HG02970 (cell line): ENCODE results near the gene DCST1.

Experiments
- ATAC-seq: cut with Tn5 transposase; IDR thresholded peaks from one replicate; pipeline ENCODE4 v1.9.1; 2021; ENCODE audit warnings: mild to moderate bottlenecking, moderate library complexity, moderate number of reproducible peaks; ENCODE audit not compliant: unreplicated experiment, low FRiP score

The DCST1 gene

DNA sequence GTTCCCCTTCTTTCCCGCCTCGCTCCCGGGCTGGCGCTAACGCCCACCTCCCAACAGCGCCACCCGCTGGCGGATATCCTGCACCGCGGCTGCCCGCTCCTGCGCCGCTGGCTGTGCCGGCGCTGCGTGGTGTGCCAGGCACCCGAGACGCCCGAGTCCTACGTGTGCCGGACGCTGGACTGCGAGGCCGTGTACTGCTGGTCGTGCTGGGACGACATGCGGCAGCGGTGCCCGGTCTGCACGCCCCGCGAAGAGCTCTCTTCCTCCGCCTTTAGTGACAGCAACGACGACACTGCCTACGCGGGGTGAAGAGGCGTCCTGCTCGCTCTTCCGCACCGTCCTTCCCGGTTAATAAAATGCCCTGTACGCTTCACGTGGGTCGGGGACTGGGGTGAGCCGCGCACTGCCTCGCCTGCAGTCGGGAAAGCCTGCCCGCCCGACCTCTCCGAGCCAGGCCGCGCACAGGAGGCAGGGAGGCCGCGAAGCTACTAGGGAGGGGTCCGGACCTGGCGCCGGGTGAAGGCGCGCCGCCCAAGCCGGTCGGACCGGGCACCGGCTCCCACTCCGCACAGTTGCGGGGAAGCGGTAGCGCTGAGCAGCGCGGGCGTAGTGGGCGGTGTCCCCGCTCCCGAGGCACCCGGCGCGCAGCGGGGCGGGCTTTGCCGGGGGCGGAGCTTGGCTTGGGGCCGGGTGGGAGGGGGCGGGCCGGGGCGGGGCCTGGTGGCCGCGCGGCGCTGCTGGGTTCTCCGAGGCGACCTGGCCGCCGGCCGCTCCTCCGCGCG is 17.1 kb downstream of the DCST1 start, which contains the start of gene ADAM15:
Gene ADAM15 (plus strand): TSS at position 757 of the 782 bp plus-strand sequence. CDS start 71 bp downstream, outside the sequence.
- peak; percentile 65 for ATAC-seq

DNA sequence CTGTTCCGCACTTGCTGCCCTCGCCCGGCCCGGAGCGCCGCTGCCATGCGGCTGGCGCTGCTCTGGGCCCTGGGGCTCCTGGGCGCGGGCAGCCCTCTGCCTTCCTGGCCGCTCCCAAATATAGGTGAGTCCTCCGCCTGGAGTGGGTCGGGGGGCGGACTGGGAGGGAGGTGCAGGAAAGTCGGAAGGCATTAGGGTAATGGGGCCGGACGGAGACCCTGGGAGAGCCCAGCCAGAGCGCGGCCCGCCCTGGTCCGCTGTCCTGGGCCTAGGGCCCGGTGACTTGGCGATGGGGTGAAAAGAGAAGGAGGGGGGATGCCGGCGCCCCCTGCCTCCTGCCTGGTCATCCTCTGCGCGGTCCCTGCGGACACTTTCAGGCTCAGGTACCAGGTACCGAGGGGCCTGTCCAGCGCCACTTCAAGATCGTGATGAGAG is 17.7 kb downstream of the DCST1 start:
- peak; percentile 28 for ATAC-seq

DNA sequence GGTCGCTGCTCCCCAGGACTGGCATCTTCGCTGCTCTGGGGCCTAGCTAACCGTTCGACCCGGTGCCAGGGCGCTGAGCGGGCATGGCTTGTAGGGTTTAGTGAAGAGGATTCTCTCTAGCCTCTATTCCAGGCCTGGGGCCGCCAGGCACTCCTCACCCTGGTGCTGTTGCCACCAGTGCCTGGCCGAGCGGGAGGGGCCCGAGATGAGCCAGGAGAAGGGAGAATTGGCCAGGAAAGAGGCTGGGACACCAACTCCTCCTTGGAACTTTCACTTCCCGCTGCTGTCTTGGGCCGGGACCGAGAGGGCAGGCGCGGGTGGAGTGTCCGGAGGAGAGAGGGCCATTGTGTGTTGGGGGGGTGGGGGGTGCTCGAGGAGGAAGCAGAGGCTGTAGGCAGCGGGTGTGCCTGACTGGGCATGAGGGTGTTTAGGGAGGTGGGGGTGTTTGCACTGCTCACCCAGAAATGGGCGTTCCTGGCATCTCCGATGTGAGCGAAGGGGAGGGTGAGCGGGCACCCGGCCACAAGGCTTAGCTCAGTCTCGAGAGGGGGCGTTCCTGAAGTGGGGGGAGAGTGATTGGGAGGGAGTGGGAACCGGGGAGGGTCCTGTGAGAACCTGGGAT is 18.3 kb downstream of the DCST1 start:
- no peak for ATAC-seq

DNA sequence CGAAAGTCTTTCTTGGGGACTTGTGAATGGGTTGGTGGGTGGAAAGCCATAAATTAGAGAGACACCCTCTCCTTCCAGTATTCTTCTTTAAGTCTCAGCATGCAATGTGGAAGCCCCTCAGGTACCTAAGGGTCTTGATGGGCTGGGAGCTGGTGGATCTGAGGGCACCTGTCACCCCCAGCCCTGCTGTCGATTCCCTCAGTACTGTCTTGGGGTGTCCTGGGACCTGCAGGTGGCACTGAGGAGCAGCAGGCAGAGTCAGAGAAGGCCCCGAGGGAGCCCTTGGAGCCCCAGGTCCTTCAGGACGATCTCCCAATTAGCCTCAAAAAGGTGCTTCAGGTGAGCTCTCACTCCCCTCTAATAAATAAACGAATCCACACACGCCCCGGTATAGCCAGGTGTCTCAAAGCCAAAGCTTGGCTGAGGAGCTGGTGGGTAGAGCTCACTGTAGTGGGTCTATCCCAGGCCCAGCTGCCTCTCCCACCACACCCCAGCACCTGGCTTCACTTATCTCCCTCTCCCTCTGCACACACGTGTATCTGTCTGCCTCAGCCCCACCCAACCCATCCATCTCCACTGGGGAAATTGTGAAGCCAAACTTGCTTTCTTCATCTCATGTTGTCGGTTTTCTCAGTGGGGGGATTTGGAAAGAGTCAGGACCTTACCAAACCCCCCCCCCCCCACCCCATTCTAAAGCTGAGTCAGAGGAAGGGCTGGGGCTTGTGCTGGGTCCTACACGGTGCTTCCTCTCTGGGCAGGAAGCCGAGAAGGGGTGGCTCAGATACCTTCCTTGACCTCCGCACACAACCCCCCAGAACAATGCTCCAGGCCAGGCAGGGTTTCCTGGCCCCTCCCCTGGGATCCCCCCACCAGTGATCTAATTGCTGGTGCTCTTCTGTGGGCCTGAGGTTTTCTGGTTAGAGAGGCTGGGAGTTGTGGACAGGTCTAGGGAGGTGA is 19.1 kb downstream of the DCST1 start:
- no peak for ATAC-seq

DNA sequence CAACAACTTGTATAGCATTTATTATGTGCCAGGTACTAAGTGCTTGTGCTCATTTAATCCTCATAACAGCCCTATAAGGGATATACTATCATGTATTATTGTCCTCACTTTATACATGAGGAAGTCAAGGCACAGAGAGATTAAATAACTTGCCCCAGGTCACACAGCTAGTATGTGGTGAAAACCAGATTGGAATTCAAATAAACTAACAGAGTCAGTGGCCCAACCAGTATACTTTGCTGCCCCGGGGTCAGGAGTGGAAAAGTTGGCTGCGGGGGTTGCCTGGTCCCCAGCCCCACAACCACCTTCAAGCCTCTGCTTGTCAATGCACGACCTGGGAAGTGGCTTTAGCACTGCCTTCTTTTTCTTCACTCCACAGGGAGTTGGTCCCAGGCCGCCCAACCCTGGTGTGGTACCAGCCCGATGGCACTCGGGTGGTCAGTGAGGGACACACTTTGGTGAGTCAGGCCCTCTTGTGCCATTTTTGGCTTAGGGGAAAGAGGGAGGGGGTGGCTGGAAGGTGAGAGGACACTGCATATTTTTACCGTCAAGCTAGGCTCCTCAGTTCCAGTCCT is 20.0 kb downstream of the DCST1 start:
- ATAC-seq = no peak

DNA sequence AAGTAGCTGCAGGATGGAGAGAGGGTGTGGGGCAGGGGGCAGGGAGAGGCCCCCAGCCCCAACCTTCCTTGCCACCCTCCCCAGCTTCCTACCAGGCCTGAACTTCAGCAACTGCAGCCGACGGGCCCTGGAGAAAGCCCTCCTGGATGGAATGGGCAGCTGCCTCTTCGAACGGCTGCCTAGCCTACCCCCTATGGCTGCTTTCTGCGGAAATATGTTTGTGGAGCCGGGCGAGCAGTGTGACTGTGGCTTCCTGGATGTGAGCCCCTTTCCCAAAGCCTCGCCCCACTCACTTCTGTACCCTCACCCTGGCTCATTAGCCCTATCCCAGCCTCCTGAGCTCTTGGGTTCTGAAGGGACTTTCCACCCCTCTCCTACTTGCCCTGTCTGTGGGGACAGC is 23.5 kb downstream of the DCST1 start:
- no peak for ATAC-seq

DNA sequence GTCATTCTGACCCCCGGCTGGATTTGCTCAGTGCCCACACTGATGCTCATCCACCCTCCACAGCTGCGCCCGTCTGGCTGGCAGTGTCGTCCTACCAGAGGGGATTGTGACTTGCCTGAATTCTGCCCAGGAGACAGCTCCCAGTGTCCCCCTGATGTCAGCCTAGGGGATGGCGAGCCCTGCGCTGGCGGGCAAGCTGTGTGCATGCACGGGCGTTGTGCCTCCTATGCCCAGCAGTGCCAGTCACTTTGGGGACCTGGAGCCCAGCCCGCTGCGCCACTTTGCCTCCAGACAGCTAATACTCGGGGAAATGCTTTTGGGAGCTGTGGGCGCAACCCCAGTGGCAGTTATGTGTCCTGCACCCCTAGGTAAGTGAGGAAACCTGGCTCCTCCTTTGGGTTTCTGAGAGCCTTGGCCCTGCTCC is 24.2 kb downstream of the DCST1 start:
- ATAC-seq = no peak

DNA sequence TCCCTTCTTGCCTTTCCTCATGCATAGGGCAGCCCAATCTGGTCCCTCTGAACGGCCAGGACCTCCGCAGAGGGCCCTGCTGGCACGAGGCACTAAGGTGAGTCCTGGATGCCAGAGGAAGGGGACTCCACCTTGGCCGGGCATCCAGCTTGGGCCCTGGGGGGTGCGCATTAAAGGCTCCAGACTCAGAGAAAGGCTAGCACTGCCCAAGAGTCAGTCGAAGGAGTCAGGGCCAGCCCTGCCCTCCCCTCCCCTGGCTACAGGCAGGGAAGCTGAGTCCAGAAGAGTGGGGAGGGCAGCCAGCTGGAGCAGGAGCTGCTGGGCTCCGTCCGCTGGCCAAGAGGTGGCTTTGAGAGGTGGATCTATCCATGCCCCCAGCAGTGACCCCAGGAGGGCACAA is 27.1 kb downstream of the DCST1 start:
- no peak for ATAC-seq

DNA sequence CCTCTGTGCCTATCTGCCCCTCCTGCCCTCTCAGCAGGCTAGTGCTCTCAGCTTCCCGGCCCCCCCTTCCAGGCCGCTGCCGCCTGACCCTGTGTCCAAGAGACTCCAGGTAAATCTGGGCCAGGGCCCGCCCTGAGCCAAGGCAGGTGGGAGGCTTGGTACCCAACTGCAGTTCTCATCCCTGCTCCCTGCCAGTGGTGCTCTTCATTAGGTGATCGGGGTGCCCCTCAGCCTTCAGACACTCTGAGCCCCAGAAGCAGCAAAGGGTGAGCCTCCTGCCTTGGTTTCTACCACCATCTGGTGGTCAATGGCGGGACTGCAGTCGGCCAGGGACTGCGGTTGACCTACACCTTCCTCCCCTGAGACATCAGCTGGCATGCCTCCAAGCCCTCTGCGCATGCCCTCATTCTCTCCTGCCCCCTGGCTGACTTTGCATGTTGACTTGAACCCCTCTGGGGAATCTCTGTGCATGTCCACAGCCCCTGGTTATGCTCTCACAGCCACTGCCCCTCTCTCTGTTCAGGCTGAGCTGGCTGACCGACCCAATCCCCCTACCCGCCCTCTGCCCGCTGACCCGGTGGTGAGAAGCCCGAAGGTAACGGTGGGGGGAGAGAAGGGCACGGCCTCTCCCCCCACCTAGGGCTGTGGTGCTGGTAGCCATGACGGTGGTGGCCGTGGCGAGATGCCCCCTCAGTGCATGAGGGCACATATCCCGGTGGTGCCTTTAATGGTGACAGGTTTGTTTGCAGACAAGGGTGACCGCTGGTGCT is 27.9 kb downstream of the DCST1 start:
- ATAC-seq = peak; percentile 42

DNA sequence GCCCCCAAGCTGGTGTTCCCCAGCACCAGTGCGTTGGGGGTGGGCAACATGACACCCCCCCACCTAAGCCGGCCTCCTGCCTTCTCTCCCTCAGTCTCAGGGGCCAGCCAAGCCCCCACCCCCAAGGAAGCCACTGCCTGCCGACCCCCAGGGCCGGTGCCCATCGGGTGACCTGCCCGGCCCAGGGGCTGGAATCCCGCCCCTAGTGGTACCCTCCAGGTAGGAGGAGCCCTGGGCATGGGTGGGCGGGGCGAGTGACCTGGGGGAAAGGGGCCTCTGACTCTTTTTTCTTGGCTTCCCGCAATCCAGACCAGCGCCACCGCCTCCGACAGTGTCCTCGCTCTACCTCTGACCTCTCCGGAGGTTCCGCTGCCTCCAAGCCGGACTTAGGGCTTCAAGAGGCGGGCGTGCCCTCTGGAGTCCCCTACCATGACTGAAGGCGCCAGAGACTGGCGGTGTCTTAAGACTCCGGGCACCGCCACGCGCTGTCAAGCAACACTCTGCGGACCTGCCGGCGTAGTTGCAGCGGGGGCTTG is 28.6 kb downstream of the DCST1 start:
- ATAC-seq = no peak

DNA sequence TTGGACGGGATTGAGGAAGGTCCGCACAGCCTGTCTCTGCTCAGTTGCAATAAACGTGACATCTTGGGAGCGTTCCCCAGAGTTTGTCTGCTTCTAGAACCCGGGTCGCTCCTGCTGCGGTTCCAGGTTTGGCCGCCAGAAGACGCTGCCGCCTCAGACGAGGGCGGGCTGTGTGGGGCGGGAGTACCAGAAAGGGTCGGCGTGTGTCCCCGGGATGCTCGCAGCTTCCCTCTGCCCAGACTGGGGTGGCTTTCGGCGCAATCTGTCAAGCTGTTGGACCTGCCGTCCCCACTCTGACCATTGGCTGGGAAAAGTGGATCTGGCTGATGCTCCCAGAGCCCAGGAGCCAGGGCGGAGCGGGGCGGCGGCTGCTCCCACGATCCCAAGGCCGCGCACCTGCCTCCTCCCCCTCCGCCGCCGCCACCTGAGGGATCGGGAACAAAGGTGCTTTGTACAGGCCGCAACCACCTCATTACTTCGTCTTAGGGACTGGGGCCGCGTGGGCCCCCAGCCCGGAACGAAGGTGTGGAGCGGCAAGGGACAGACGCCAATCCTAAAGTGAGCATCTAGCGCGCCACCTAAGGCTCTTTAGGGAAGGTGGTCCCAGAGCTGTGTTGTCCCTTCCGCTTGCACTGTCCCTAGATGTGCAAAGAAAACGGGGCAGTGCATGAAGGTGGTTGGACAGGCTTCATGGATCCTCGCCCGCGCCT is 29.2 kb downstream of the DCST1 start:
- no peak for ATAC-seq

DNA sequence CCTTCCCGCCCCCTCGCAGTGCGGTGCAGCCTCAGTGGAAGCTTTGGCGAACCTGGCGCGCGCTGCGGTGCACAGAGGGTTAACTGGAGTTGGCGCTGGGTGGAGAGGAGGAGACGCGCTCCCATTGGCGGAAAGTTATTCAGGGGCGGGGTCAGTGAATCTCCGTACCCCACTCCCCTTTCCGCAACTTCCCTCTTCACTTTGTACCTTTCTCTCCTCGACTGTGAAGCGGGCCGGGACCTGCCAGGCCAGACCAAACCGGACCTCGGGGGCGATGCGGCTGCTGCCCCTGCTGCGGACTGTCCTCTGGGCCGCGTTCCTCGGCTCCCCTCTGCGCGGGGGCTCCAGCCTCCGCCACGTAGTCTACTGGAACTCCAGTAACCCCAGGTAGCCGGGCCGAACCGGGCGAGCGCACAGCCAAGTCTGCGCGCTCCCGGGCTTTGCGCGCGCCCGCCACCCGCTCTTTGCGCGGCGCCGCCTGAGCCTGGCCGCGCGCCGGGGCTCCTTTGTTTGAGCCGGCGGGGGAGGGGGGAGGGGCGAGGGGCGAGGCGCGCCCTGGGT is 30.0 kb downstream of the DCST1 start, which contains the start of gene EFNA4:
Gene EFNA4 (plus strand): TSS at position 191 of the 561 bp plus-strand sequence. CDS start 84 bp downstream, at position 275.
- ATAC-seq = peak; percentile 43

DNA sequence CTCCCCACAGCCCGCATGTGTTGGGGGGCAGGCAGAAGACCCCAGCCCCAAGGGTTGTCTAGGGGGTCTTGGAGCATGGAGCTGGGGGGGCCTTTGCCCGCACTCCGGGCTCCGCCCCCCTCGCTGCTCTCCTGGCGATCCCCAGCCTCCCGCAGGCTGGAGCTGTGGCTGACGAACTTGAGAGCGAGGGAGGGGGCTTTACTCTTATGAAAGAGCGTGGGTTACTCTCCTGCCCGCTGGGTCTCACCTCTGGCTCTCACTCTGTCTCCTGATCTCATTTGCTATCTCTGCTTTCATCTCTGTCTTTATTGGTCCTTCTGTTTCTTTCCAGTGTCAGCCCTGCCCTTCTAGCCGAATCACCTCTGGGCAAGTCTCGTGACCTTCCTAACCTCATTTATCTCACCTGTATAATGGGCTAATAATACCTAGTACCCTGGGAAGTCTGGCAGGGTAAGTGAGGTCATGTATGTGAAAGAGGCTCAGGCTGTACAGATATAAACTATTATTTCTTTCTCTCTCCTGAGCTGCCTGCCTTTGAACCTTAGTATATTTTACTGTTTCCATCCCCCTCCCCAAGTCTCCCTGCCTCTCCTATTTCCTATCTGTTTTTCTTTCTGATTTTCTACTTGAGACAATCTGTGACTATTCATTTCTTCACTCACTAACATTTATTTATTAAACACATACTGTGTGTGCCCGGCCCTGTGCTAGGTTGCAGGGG is 30.6 kb downstream of the DCST1 start:
- no peak for ATAC-seq

DNA sequence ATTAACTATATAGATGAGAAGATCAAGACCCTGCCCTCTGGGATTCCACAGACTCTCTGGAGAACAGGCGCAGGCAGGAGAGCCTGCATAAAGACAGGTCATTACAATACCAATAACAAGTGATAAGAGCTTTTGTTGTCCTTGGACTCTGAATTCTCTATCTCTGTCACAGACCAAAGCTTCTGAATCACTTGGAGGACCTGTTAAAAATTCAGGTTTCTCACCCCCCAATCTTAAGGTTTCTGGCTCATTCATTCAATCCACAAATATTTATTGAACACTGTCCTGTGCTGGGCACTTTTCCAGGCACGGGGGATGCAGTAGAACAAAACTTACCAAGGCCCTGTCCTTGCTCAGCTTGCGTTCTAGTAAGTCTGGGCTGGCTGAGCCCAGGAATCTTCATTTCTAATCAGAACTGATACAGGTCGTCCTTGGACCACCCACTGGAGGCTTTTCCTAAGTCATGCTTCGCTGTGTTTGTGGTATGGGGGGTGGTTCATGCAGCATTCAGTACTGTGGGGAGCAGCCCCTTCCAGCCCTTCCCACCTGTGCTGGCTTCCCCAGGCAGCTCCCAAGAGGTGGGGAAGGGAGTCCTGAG is 31.3 kb downstream of the DCST1 start:
- no peak for ATAC-seq

DNA sequence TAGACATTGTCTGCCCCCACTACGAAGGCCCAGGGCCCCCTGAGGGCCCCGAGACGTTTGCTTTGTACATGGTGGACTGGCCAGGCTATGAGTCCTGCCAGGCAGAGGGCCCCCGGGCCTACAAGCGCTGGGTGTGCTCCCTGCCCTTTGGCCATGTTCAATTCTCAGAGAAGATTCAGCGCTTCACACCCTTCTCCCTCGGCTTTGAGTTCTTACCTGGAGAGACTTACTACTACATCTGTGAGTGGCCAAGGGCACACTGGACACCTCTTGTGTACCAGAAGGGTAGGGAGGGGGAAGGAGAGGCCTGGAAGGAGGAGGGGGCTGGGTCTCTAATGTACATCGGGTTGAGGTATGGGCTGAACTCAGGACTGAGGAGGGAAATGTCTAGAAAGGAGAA is 33.2 kb downstream of the DCST1 start:
- ATAC-seq = no peak

DNA sequence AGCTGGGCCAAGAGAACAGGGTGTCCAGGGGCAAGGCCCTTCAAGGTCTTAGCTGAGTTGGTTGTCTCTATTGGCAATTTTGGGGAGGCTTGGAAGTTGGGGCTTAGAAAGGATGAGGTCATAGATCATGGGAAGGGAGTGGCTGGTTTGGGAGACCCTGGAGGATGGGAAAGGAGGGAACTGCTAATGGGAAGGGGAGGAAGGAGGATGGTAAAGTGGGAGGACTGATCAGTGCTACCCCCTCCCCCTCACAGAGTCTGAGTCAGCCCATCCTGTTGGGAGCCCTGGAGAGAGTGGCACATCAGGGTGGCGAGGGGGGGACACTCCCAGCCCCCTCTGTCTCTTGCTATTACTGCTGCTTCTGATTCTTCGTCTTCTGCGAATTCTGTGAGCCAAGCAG is 35.0 kb downstream of the DCST1 start:
- ATAC-seq = no peak

DNA sequence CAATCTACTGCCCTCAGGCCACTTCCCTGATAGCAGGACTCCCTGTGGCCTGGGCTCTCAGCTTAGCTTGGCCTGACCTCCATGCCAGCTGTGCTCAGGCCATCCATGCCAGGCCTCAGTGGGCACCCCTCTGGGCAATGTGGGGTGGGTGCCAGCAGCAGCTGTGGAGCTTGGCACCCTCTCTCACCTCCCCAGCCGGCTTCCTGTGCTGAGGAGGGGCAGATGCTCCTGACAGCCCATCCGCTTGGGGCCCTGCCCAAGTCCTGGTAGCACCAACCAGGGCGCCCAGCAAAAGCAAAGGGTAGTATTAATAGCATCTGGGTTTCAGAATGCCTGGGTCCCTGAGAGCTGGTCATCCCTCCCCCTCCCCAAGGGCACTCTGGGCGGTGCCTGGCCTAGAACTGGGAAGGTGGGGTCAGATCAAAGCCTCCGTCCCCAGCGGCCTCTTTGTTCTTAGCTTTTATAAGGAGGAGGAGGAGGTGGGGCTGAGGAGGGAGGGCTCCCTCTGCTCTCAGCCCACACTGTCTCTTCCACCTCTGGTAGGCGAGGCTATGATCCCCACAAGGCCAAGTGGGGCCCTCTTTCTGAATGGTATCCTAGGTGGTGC is 36.0 kb downstream of the DCST1 start:
- no peak for ATAC-seq
